ENCODE data around the gene RNF167.

RNF167 gene

GRCh38 chr17:4940555-4941318 lies 669 bp downstream of the RNF167 start:
- no peak for DNase-seq

- DNase-seq: no peak
Measured at GRCh38 chr17:4941319-4941610, 1.2 kb downstream of the RNF167 start.

- no peak for DNase-seq
Measured at GRCh38 chr17:4942760-4943508, 2.9 kb downstream of the RNF167 start.

- DNase-seq: no peak
Measured at GRCh38 chr17:4944163-4944553, 4.1 kb downstream of the RNF167 start.

GRCh38 chr17:4944554-4945175 lies 4.6 kb downstream of the RNF167 start:
- DNase-seq: no peak

GRCh38 chr17:4945176-4945943 lies 5.3 kb downstream of the RNF167 start:
- peak; percentile 93 for DNase-seq

GRCh38 chr17:4945944-4946280 lies 5.8 kb downstream of the RNF167 start:
- DNase-seq: peak; percentile 10

- DNase-seq: peak; percentile 68
Measured at GRCh38 chr17:4946312-4946976, 6.4 kb downstream of the RNF167 start.

GRCh38 chr17:4947010-4947410 lies 6.9 kb downstream of the RNF167 start:
- DNase-seq: peak; percentile 40

- peak; percentile 76 for DNase-seq
Measured at GRCh38 chr17:4947411-4948165, 7.5 kb downstream of the RNF167 start.

GRCh38 chr17:4948166-4948930 lies 8.3 kb downstream of the RNF167 start, which contains the start of gene PFN1:
Gene PFN1, minus strand, starts transcription at chr17:4948530. Its CDS starts 136 bp downstream, at chr17:4948394.
- DNase-seq: peak; percentile 96

- peak; percentile 93 for DNase-seq
Measured at GRCh38 chr17:4948931-4949320, 8.9 kb downstream of the RNF167 start.

GRCh38 chr17:4949321-4950074 lies 9.4 kb downstream of the RNF167 start:
- DNase-seq: peak; percentile 95

GRCh38 chr17:4950075-4950745 lies 10.1 kb downstream of the RNF167 start:
- no peak for DNase-seq

GRCh38 chr17:4950746-4951204 lies 10.7 kb downstream of the RNF167 start, which contains the start of gene ENO3:
Gene ENO3, plus strand, starts transcription at chr17:4951119. Its CDS starts 711 bp downstream, at chr17:4951830.
- no peak for DNase-seq

GRCh38 chr17:4951486-4951885 lies 11.4 kb downstream of the RNF167 start:
- DNase-seq: no peak

GRCh38 chr17:4953451-4953961 lies 13.4 kb downstream of the RNF167 start:
- no peak for DNase-seq

- no peak for DNase-seq
Measured at GRCh38 chr17:4955091-4955490, 15.0 kb downstream of the RNF167 start.

- no peak for DNase-seq
Measured at GRCh38 chr17:4956493-4957061, 16.5 kb downstream of the RNF167 start.
